Stimulated activated CD4-positive, alpha-beta T cell treated with anti-CD3 and anti-CD28 coated beads, Interleukin-12 subunit alpha, Interleukin-12 subunit beta, amount 100 ng/mL, for 4 hours (primary cell): ENCODE data around the gene LHFPL2.

Experiments
- DNase-seq: peaks from one replicate; pipeline ENCODE4 v3.0.0-alpha.2; 2020

Gene LHFPL2

GRCh38 chr5:78540335-78541085 lies 108.1 kb downstream of the LHFPL2 start:
- DNase-seq: no peak

- no peak for DNase-seq
Measured at GRCh38 chr5:78538240-78538850, 110.2 kb downstream of the LHFPL2 start.

- no peak for DNase-seq
Measured at GRCh38 chr5:78537821-78538220, 110.8 kb downstream of the LHFPL2 start.

GRCh38 chr5:78537411-78537810 lies 111.2 kb downstream of the LHFPL2 start:
- no peak for DNase-seq

- DNase-seq: no peak
Measured at GRCh38 chr5:78536661-78537196, 111.8 kb downstream of the LHFPL2 start.

- no peak for DNase-seq
Measured at GRCh38 chr5:78534905-78535200, 113.7 kb downstream of the LHFPL2 start.

- DNase-seq: no peak
Measured at GRCh38 chr5:78534148-78534904, 114.2 kb downstream of the LHFPL2 start.

- no peak for DNase-seq
Measured at GRCh38 chr5:78533356-78533755, 115.2 kb downstream of the LHFPL2 start.

GRCh38 chr5:78530342-78531096 lies 118.1 kb downstream of the LHFPL2 start:
- DNase-seq: no peak

- no peak for DNase-seq
Measured at GRCh38 chr5:78527925-78528324, 120.6 kb downstream of the LHFPL2 start.

GRCh38 chr5:78527054-78527859 lies 121.3 kb downstream of the LHFPL2 start:
- no peak for DNase-seq

- DNase-seq: no peak
Measured at GRCh38 chr5:78526049-78526525, 122.5 kb downstream of the LHFPL2 start.

GRCh38 chr5:78523314-78524193 lies 125.0 kb downstream of the LHFPL2 start:
- DNase-seq: no peak

GRCh38 chr5:78522476-78523260 lies 125.9 kb downstream of the LHFPL2 start:
- DNase-seq: no peak

GRCh38 chr5:78521455-78521854 lies 127.1 kb downstream of the LHFPL2 start:
- DNase-seq: no peak

GRCh38 chr5:78519198-78519941 lies 129.2 kb downstream of the LHFPL2 start:
- DNase-seq: no peak

- DNase-seq: no peak
Measured at GRCh38 chr5:78518365-78519197, 130.0 kb downstream of the LHFPL2 start.

GRCh38 chr5:78515670-78516069 lies 132.9 kb downstream of the LHFPL2 start:
- DNase-seq: no peak
